K562 (cell line): ENCODE measurements around the gene OTOR. TPM values are rescaled to one million over a fixed set of nuclear protein-coding genes. Genes with fewer than 3 reads are reported as not detected.

Source experiments
- ATAC-seq: fragments of 200-7000 bp; cut with Tn5 transposase; 3 replicates; pipeline ENCODE4 v1.9.1; 2020; ENCODE audit warnings: moderate library complexity
- BruUV-seq: library from RNA; stranded (reverse); fragments of 400-500 nt; replicated peaks from 2 replicates; lab custom pipeline; 2021; lab: Mats Ljungman, UMichigan
- CTCF ChIA-PET: fragments of 300-600 bp; formaldehyde crosslinking; extraction: SDS; loops from one replicate; lab custom pipeline; 2021; ENCODE audit warnings: low intra/inter-chr PET ratio; lab: Yijun Ruan, JAX
- POLR2A ChIA-PET: fragments of 300-600, 350-650 bp; sonication (Branson Sonifier 250); formaldehyde crosslinking; extraction: SDS; loops from one replicate; lab custom pipeline; 2021; ENCODE audit warnings: antibody characterized with exemption, inconsistent platforms; lab: Yijun Ruan, JAX
- DNase-seq, 4 experiments: peaks; one replicate each; pipeline versions ENCODE4 v3.0.0 to v3.0.0-alpha.2; 2011 to 2018; ENCODE audit warnings: low spot score in 3 of 4, mixed read lengths in 3 of 4; ENCODE audit errors: extremely low read depth in 1 of 4
- FAIRE-seq: peaks from 2 replicates; lab custom pipeline; 2011; peaks lifted over from hg19 to GRCh38; lab: Jason Lieb, UNC
- H2AFZ ChIP-seq: 2 replicates; pipeline ENCODE4 v1.6.0; 2011; ENCODE audit warnings: low read depth, low read length, control low read depth, inconsistent platforms
- H3K27ac ChIP-seq: fragments of 200-600 bp; 3 replicates; pipeline ENCODE4 v1.8.0; 2011; ENCODE audit warnings: low read depth, mild to moderate bottlenecking, control low read depth, inconsistent platforms, low read length, moderate library complexity, mixed read lengths; ENCODE audit errors: extremely low read depth
- H3K27me3 ChIP-seq, 2 experiments: fragments of 300-600 bp in 1 of 2; 2 replicates in 1 of 2; 3 replicates in 1 of 2; pipeline versions ENCODE4 v1.6.0 to v1.8.0; 2011; ENCODE audit warnings: inconsistent platforms in 2 of 2, low read length in 2 of 2, mild to moderate bottlenecking in 1 of 2, mixed read lengths in 1 of 2, moderate library complexity in 1 of 2; ENCODE audit not compliant: control insufficient read depth in 2 of 2, insufficient read depth in 2 of 2
- H3K36me3 ChIP-seq: fragments of 300-600 bp; 3 replicates; pipeline ENCODE4 v1.8.0; 2011; ENCODE audit warnings: mild to moderate bottlenecking, low read length, inconsistent platforms; ENCODE audit not compliant: control insufficient read depth, insufficient read depth
- H3K4me1 ChIP-seq, 2 experiments: fragments of 200-600 bp in 1 of 2; replicated peaks in 1 of 2; 2 replicates in 1 of 2; 3 replicates in 1 of 2; pipeline versions ENCODE4 v1.5.1 to v1.8.0; 2011; ENCODE audit warnings: inconsistent platforms in 2 of 2, low read length in 2 of 2, mild to moderate bottlenecking in 1 of 2, mixed read lengths in 1 of 2, moderate library complexity in 1 of 2; ENCODE audit not compliant: control insufficient read depth in 2 of 2, insufficient read depth in 2 of 2
- H3K4me2 ChIP-seq: 2 replicates; pipeline ENCODE4 v1.6.1; 2011; ENCODE audit warnings: low read length, control low read depth, inconsistent platforms, mixed read lengths; ENCODE audit not compliant: insufficient read depth
- H3K4me3 ChIP-seq: fragments of 200-600 bp; sonication (generic), shearing (Covaris generic); 2 replicates; pipeline ENCODE4 v1.5.1; 2016; ENCODE audit warnings: control low read depth, inconsistent platforms
- H3K79me2 ChIP-seq: fragments of 200-600 bp; 3 replicates; pipeline ENCODE4 v1.8.0; 2011; ENCODE audit warnings: low read length, inconsistent platforms; ENCODE audit not compliant: control insufficient read depth, insufficient read depth
- H3K9ac ChIP-seq, 2 experiments: 2 replicates each; pipeline versions ENCODE4 v1.6.0 to v1.6.1; 2011; ENCODE audit warnings: low read depth in 2 of 2, low read length in 2 of 2, control low read depth in 1 of 2, inconsistent platforms in 1 of 2, mild to moderate bottlenecking in 1 of 2, mixed read lengths in 1 of 2; ENCODE audit not compliant: insufficient read depth in 1 of 2
- H3K9me1 ChIP-seq: one replicate; pipeline ENCODE4 v1.6.0; 2011; ENCODE audit warnings: inconsistent platforms, mild to moderate bottlenecking, low read length, moderate library complexity; ENCODE audit not compliant: control insufficient read depth, insufficient read depth
- H3K9me3 ChIP-seq: replicated peaks from 2 replicates; pipeline ENCODE4 v1.5.1; 2011; ENCODE audit warnings: low read depth, low read length, inconsistent platforms; ENCODE audit not compliant: control insufficient read depth, insufficient read depth
- H4K20me1 ChIP-seq: replicated peaks from 2 replicates; pipeline ENCODE4 v1.6.1; 2011; ENCODE audit warnings: low read length, inconsistent platforms, mixed read lengths; ENCODE audit not compliant: control insufficient read depth, insufficient read depth
- BRD9 ChIP-seq: fragments of 450-650 bp; IDR thresholded peaks from 2 replicates; pipeline ENCODE4 v1.6.1; 2018; ENCODE audit warnings: low read depth; ENCODE audit not compliant: partially characterized antibody
- CBX5 ChIP-seq: IDR thresholded peaks from 2 replicates; pipeline ENCODE4 v1.6.1; 2014; ENCODE audit warnings: low read depth, borderline replicate concordance
- CTCF ChIP-seq, 3 experiments: IDR thresholded peaks in 2 of 3; conservative IDR thresholded peaks in 1 of 3; 2 replicates each; pipeline ENCODE4 v1.5.1; 2011 to 2012; ENCODE audit warnings: low read length in 3 of 3, mild to moderate bottlenecking in 3 of 3, control low read depth in 2 of 3, improper control_type of control experiment in 1 of 3, inconsistent platforms in 1 of 3, low read depth in 1 of 3, mixed read lengths in 1 of 3, moderate library complexity in 1 of 3; ENCODE audit not compliant: insufficient read depth in 2 of 3
- IFI16 ChIP-seq: fragments of 250-450 bp; sonication (Bioruptor Pico); IDR thresholded peaks from 2 replicates; pipeline ENCODE4 v2.1.2; 2022; ENCODE audit warnings: mild to moderate bottlenecking, inconsistent platforms
- JUN ChIP-seq, 2 experiments: sonication (generic) in 1 of 2; formaldehyde crosslinking in 1 of 2; IDR thresholded peaks; 2 replicates each; pipeline versions ENCODE4 v1.6.1 to v1.8.0; 2012 to 2022; ENCODE audit warnings: borderline replicate concordance in 2 of 2, mild to moderate bottlenecking in 2 of 2, improper control_type of control experiment in 1 of 2, low read depth in 1 of 2, low read length in 1 of 2, missing genetic modification reagents in 1 of 2
- NFRKB ChIP-seq: fragments of 450-650 bp; IDR thresholded peaks from 2 replicates; pipeline ENCODE4 v1.6.1; 2016; ENCODE audit warnings: low read depth
- PHB ChIP-seq: fragments of 250-450 bp; sonication (Bioruptor Pico); IDR thresholded peaks from 2 replicates; pipeline ENCODE4 v1.5.0; 2021
- POLR2A ChIP-seq: fragments of 450-650 bp; conservative IDR thresholded peaks from 2 replicates; pipeline ENCODE4 v1.6.1; 2016
- SETDB1 ChIP-seq: IDR thresholded peaks from one replicate; pipeline ENCODE4 v1.6.1; 2012; ENCODE audit warnings: low read length, control low read depth, inconsistent platforms
- THRA ChIP-seq: fragments of 450-650 bp; IDR thresholded peaks from 2 replicates; pipeline ENCODE4 v1.6.1; 2017; ENCODE audit warnings: mild to moderate bottlenecking, moderate library complexity
- ZNF655 ChIP-seq: fragments of 250-450 bp; sonication (Bioruptor Pico); IDR thresholded peaks from 2 replicates; pipeline ENCODE4 v1.5.0; 2021
- WGBS: fragments of 100-300 bp; shearing (Covaris generic); methylation state at CpG from one replicate; pipeline ENCODE4 v1.1.6; 2016; ENCODE audit warnings: low coverage, mixed read lengths; ENCODE audit not compliant: insufficient coverage; ENCODE audit errors: missing lambda C conversion rate; 5-methylcytosine and 5-hydroxymethylcytosine counted together
- in situ Hi-C: fragments of 300-500 bp; cut with MboI; formaldehyde crosslinking; loops from 4 replicates; pipeline ENCODE4 v1.15.0; 2018; ENCODE audit warnings: inconsistent platforms, mixed read lengths
- intact Hi-C: fragments of 100-400 bp; cut with micrococcal nuclease; formaldehyde crosslinking; loops from 2 replicates; pipeline ENCODE4 v1.14.2; 2022
- polyA plus RNA-seq, 8 experiments: library from polyadenylated mRNA; depleted of rRNA in 4 of 8; stranded (reverse) in 5 of 8; unstranded in 3 of 8; fragments of >200 nt; fragmentation: Nextera tagmentation in 2 of 8; fragmentation: Illumina TruSeq in 1 of 8; extraction: Ambion mirVana in 2 of 8; extraction: Trizol in 1 of 8; gene quantifications; 2 replicates each; pipeline versions ENCODE4 v1.2.1 to v1.2.3, GENCODE V29; 2011 to 2014; ENCODE audit warnings: inconsistent platforms in 1 of 8, missing spikeins in 1 of 8
- total RNA-seq, 7 experiments: library from RNA; depleted of rRNA in 6 of 7; stranded (reverse); fragments of >200 nt in 6 of 7; fragmentation: Illumina TruSeq in 2 of 7; extraction: Trizol in 2 of 7; gene quantifications; 2 replicates each; pipeline versions ENCODE4 v1.2.1 to v1.2.3, GENCODE V29; 2011 to 2021; ENCODE audit warnings: low replicate concordance in 1 of 7
- TF ChIP-seq, protein P1 (sequence below): conservative IDR thresholded peaks from 2 replicates; pipeline ENCODE4 v1.6.1; 2011; ENCODE audit warnings: low read depth, mild to moderate bottlenecking, low read length; ENCODE audit not compliant: control insufficient read depth
- TF ChIP-seq, protein P2 (sequence below): sonication (generic); formaldehyde crosslinking; IDR thresholded peaks from 2 replicates; pipeline ENCODE4 v1.8.1; 2023; ENCODE audit warnings: mild to moderate bottlenecking, missing genetic modification reagents

The OTOR gene
- total and polyA plus RNA-seq, 9 of the 15 experiments (the other 6 are each of a cell fraction or from before 2014, with no cell fraction given), result not detected

- TF ChIP-seq, protein P1, sequence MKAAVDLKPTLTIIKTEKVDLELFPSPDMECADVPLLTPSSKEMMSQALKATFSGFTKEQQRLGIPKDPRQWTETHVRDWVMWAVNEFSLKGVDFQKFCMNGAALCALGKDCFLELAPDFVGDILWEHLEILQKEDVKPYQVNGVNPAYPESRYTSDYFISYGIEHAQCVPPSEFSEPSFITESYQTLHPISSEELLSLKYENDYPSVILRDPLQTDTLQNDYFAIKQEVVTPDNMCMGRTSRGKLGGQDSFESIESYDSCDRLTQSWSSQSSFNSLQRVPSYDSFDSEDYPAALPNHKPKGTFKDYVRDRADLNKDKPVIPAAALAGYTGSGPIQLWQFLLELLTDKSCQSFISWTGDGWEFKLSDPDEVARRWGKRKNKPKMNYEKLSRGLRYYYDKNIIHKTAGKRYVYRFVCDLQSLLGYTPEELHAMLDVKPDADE, result no peak
- TF ChIP-seq JUN (IDR thresholded peaks at IDR 0.05; ENCODE audit: borderline replicate concordance, low read depth, low read length) (no peak), JUN (CRISPR knock-in tag; IDR thresholded peaks at IDR 0.05; ENCODE audit: borderline replicate concordance) (no peak), ZNF655 (CRISPR knock-in tag) (no peak)
These were observed 36.4 kb upstream of the OTOR start (continued) for GRCh38 chr20:16711661-16712258.

GRCh38 chr20:16712511-16712947 lies 35.6 kb upstream of the OTOR start:
- no peak overlapping the region for H3K4me3 ChIP-seq
- H3K36me3 ChIP-seq, result no peaks in the 10 kb centered on the region
- no peak overlapping the region for H3K4me2 ChIP-seq
- intact Hi-C loops, result no loop called here
- no peaks in the 10 kb centered on the region for H3K9me3 ChIP-seq
- POLR2A ChIA-PET, result interaction anchor here (1.9 kb wide), 1 partner anchor 10 kb away, joined by 5 read pairs; no protein-coding TSS in a partner anchor
- H4K20me1 ChIP-seq, result no peaks in the 10 kb centered on the region
- BruUV-seq, result no TSS peak
- ATAC-seq (no peak), DNase-seq (no peak), FAIRE-seq (no peak)
- H3K4me1 ChIP-seq, result no peaks in the 10 kb centered on the region; a peak in 1 of 5 replicates
- no peaks in the 10 kb centered on the region for H3K79me2 ChIP-seq
- H3K27me3 ChIP-seq, result peaks cover 2 to 8% of the 10 kb centered on the region in 2 experiments; a peak in 3 of 5 replicates
- in situ Hi-C loops, result no loop called here
- H3K9ac ChIP-seq, result no peak overlapping the region
- CTCF ChIA-PET, result no interaction called here
- 0% methylated on average over 6 of the region's 6 CpGs for WGBS
- no peaks in the 10 kb centered on the region for H3K9me1 ChIP-seq
- H3K27ac ChIP-seq, result no peak overlapping the region
- H2AFZ ChIP-seq, result no peak overlapping the region
- TF ChIP-seq SETDB1, result no peak
- TF ChIP-seq POLR2A, result no peak
- no peak for TF ChIP-seq NFRKB
- TF ChIP-seq, protein P2, sequence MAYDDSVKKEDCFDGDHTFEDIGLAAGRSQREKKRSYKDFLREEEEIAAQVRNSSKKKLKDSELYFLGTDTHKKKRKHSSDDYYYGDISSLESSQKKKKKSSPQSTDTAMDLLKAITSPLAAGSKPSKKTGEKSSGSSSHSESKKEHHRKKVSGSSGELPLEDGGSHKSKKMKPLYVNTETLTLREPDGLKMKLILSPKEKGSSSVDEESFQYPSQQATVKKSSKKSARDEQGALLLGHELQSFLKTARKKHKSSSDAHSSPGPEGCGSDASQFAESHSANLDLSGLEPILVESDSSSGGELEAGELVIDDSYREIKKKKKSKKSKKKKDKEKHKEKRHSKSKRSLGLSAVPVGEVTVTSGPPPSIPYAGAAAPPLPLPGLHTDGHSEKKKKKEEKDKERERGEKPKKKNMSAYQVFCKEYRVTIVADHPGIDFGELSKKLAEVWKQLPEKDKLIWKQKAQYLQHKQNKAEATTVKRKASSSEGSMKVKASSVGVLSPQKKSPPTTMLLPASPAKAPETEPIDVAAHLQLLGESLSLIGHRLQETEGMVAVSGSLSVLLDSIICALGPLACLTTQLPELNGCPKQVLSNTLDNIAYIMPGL, result no peak
- no peak for TF ChIP-seq THRA
- TF ChIP-seq PHB (CRISPR knock-in tag), result no peak
- no peak for TF ChIP-seq IFI16 (CRISPR knock-in tag)
- no peak for TF ChIP-seq BRD9
- TF ChIP-seq CTCF (IDR thresholded peaks at IDR 0.05 in 2 of 3, conservative IDR thresholded peaks at IDR 0.05 in 1 of 3; ENCODE audit: insufficient read depth in 2 of 3, low read depth in 1 of 3, low read length in 3 of 3), result no peak
- TF ChIP-seq CBX5, result no peak
